MCF 10A (cell line): ENCODE results near the gene SCN1A. TPM values are rescaled to one million over a fixed set of nuclear protein-coding genes. Genes with fewer than 3 reads are reported as not detected.

Experiments used
- BruUV-seq: library from RNA; stranded (reverse); fragments of 400-500 nt; replicated peaks from 2 replicates; lab custom pipeline; 2021; lab: Mats Ljungman, UMichigan
- CTCF ChIA-PET: fragments of 300-600 bp; sonication (Branson Sonifier 250); formaldehyde crosslinking; extraction: SDS; loops from one replicate; lab custom pipeline; 2021; ENCODE audit warnings: antibody characterized with exemption, inconsistent platforms; lab: Yijun Ruan, JAX
- POLR2A ChIA-PET: fragments of 300-600, 350-650 bp; sonication (Branson Sonifier 250); formaldehyde crosslinking; extraction: SDS; loops from one replicate; lab custom pipeline; 2020; ENCODE audit warnings: antibody characterized with exemption, inconsistent platforms; lab: Yijun Ruan, JAX
- DNase-seq: peaks from one replicate; pipeline ENCODE4 v3.0.0-alpha.2; 2018; ENCODE audit not compliant: unreplicated experiment
- H3K27ac Mint-ChIP-seq: one replicate; pipeline ENCODE4 v1.8.0; 2022; ENCODE audit warnings: mild to moderate bottlenecking, low read depth, mixed read lengths; ENCODE audit not compliant: unreplicated experiment
- H3K27me3 Mint-ChIP-seq: one replicate; pipeline ENCODE4 v1.8.0; 2022; ENCODE audit warnings: mixed read lengths; ENCODE audit not compliant: insufficient read depth, unreplicated experiment
- H3K36me3 Mint-ChIP-seq: one replicate; pipeline ENCODE4 v1.8.0; 2022; ENCODE audit warnings: mild to moderate bottlenecking, moderate library complexity, mixed read lengths; ENCODE audit not compliant: insufficient read depth, unreplicated experiment
- H3K4me1 Mint-ChIP-seq: one replicate; pipeline ENCODE4 v1.8.0; 2022; ENCODE audit warnings: mixed read lengths; ENCODE audit not compliant: insufficient read depth, unreplicated experiment
- H3K4me3 Mint-ChIP-seq: one replicate; pipeline ENCODE4 v1.8.0; 2022; ENCODE audit warnings: mild to moderate bottlenecking, moderate library complexity, mixed read lengths; ENCODE audit not compliant: unreplicated experiment
- H3K9me3 Mint-ChIP-seq: one replicate; pipeline ENCODE4 v1.8.0; 2022; ENCODE audit warnings: mixed read lengths; ENCODE audit not compliant: unreplicated experiment
- CTCF ChIP-seq: fragments of 200-600 bp; IDR thresholded peaks from one replicate; pipeline ENCODE4 v1.8.0; 2022; ENCODE audit warnings: antibody characterized with exemption, mild to moderate bottlenecking; ENCODE audit not compliant: unreplicated experiment
- intact Hi-C: fragments of 100-400 bp; cut with micrococcal nuclease; formaldehyde crosslinking; loops from 2 replicates; pipeline ENCODE4 v1.14.1; 2022
- total RNA-seq: library from RNA; stranded (reverse); gene quantifications from 2 replicates; pipeline ENCODE4 v1.2.3, GENCODE V29; 2022

Gene SCN1A
- total RNA-seq, 1 experiment from 2014 or later: not detected

GRCh38 chr2:166070231-166070630, 57.6 kb downstream of the SCN1A start:
- Mint-ChIP-seq H3K27me3 (peaks cover 67% of the 10 kb centered on the region), H3K4me1 (no peaks in the 10 kb centered on the region), H3K27ac (no peak overlapping the region), H3K9me3 (no peaks in the 10 kb centered on the region), H3K4me3 (no peak overlapping the region), H3K36me3 (no peaks in the 10 kb centered on the region)
- no peak for TF ChIP-seq CTCF
- ChIA-PET CTCF (interaction anchor here (1.0 kb wide), 1 partner anchor 11 kb away, joined by 3 read pairs; no protein-coding TSS in a partner anchor), POLR2A (no interaction called here)
- BruUV-seq: no TSS peak
- no peak for DNase-seq
- intact Hi-C loops: no loop called here

GRCh38 chr2:166068981-166069380, 58.8 kb downstream of the SCN1A start:
- ChIA-PET POLR2A (no interaction called here), CTCF (interaction anchor here (1.1 to 1.7 kb wide), 3 partner anchors 10 to 59 kb away, joined by 3 to 5 read pairs (median 5); partner anchors contain the start of gene SCN1A)
- no peaks in the 10 kb centered on the region for H3K9me3 Mint-ChIP-seq
- no peaks in the 10 kb centered on the region for H3K36me3 Mint-ChIP-seq
- H3K4me3 Mint-ChIP-seq: no peak overlapping the region
- intact Hi-C loops: no loop called here
- no peak for TF ChIP-seq CTCF
- DNase-seq: no peak
- BruUV-seq: no TSS peak
- no peaks in the 10 kb centered on the region for H3K4me1 Mint-ChIP-seq
- H3K27ac Mint-ChIP-seq: no peak overlapping the region
- H3K27me3 Mint-ChIP-seq: peaks cover 74% of the 10 kb centered on the region

GRCh38 chr2:166067229-166067628, 60.6 kb downstream of the SCN1A start:
- peaks cover 62% of the 10 kb centered on the region for H3K27me3 Mint-ChIP-seq
- no peak overlapping the region for H3K27ac Mint-ChIP-seq
- BruUV-seq: no TSS peak
- no peaks in the 10 kb centered on the region for H3K9me3 Mint-ChIP-seq
- no peak for DNase-seq
- intact Hi-C loops: no loop called here
- no peak for TF ChIP-seq CTCF
- H3K4me1 Mint-ChIP-seq: no peaks in the 10 kb centered on the region
- H3K4me3 Mint-ChIP-seq: no peak overlapping the region
- ChIA-PET POLR2A (no interaction called here), CTCF (interaction anchor here (0.7 to 1.7 kb wide), 6 partner anchors 10 to 1949 kb away, joined by 3 to 5 read pairs (median 3); partner anchors contain the start of gene SCN1A)
- H3K36me3 Mint-ChIP-seq: no peaks in the 10 kb centered on the region

- no peaks in the 10 kb centered on the region for H3K36me3 Mint-ChIP-seq
- H3K27ac Mint-ChIP-seq: no peak overlapping the region
- TF ChIP-seq CTCF: no peak
- H3K9me3 Mint-ChIP-seq: no peaks in the 10 kb centered on the region
- no peaks in the 10 kb centered on the region for H3K4me1 Mint-ChIP-seq
- intact Hi-C loops: no loop called here
- CTCF ChIA-PET: interaction anchor here (0.8 to 5.7 kb wide), 3 partner anchors 10 to 67 kb away, joined by 3 to 73 read pairs (median 3); partner anchors contain the start of gene SCN1A
- POLR2A ChIA-PET: no interaction called here
- DNase-seq: peak; percentile 17
- peaks cover 31% of the 10 kb centered on the region for H3K27me3 Mint-ChIP-seq
- BruUV-seq: no TSS peak
- no peak overlapping the region for H3K4me3 Mint-ChIP-seq
Measured at GRCh38 chr2:166060191-166060590, 67.6 kb downstream of the SCN1A start.
